Tibial artery (tissue), 4 donors: Measurements from ENCODE around the gene COPB2.

Experiments
- DNase-seq, 2 donors: peaks; one replicate each; pipeline ENCODE4 v3.0.0-alpha.2; 2019
- H3K27ac ChIP-seq, 2 donors: fragments of 200-600 bp; sonication (generic) in 1 of 2; 1 replicate in 1 of 2; 2 replicates in 1 of 2; pipeline ENCODE4 v1.5.1; 2018 to 2019; ENCODE audit warnings: mild to moderate bottlenecking in 1 of 2
- H3K27me3 ChIP-seq, 2 donors: fragments of 200-600 bp; sonication (generic) in 1 of 2; one replicate each; pipeline versions ENCODE4 v1.5.1 to v1.6.0; 2016 to 2019
- H3K36me3 ChIP-seq, 3 donors: fragments of 200-600 bp; sonication (generic) in 2 of 3; one replicate each; pipeline ENCODE4 v1.5.1; 2016 to 2019; ENCODE audit warnings: mild to moderate bottlenecking in 2 of 3
- H3K4me1 ChIP-seq, 4 donors: fragments of 200-600 bp; sonication (generic) in 2 of 4; 1 replicate in 3 of 4; 2 replicates in 1 of 4; pipeline ENCODE4 v1.5.1; 2016 to 2019
- H3K4me3 ChIP-seq, 2 donors: fragments of 200-600 bp; sonication (generic) in 1 of 2; 1 replicate in 1 of 2; 2 replicates in 1 of 2; pipeline ENCODE4 v1.5.1; 2018 to 2019; ENCODE audit warnings: mild to moderate bottlenecking in 2 of 2
- H3K9me3 ChIP-seq, 3 donors: fragments of 200-600 bp; sonication (generic) in 1 of 3; one replicate each; pipeline ENCODE4 v1.5.1; 2016 to 2019
- CTCF ChIP-seq, 2 experiments: fragments of 200-600 bp in 1 of 2; fragments of 450-650 bp in 1 of 2; IDR thresholded peaks; one replicate each; pipeline ENCODE4 v1.5.1; 2017 to 2019; ENCODE audit warnings: antibody characterized with exemption in 2 of 2, mild to moderate bottlenecking in 1 of 2, moderate library complexity in 1 of 2
- intact Hi-C: fragments of 100-400 bp; cut with DNase I; formaldehyde crosslinking; loops from one replicate; pipeline ENCODE4 v1.15.0; 2023; ENCODE audit warnings: low total_unique reads

Gene COPB2

GRCh38 chr3:139389552-139390368 lies at the start of gene COPB2:
TSS of gene COPB2 (minus strand) at chr3:139389647. CDS start at chr3:139389550, 97 bp downstream.
- peak; percentile 99 to 100 for DNase-seq
- no peak for TF ChIP-seq CTCF (IDR thresholded peaks at IDR 0.05)

GRCh38 chr3:139434764-139435307 lies 45.4 kb upstream of the COPB2 start:
- H3K36me3 ChIP-seq, result no peaks in the 10 kb centered on the region
- H3K9me3 ChIP-seq, result no peaks in the 10 kb centered on the region
- H3K4me3 ChIP-seq, result no peak overlapping the region
- no peaks in the 10 kb centered on the region for H3K4me1 ChIP-seq
- no peaks in the 10 kb centered on the region for H3K27me3 ChIP-seq
- no peak overlapping the region for H3K27ac ChIP-seq
- TF ChIP-seq CTCF (IDR thresholded peaks at IDR 0.05), result no peak
- intact Hi-C loops, result no loop called here
- peak in 1 of 2 donors; percentile 28 for DNase-seq

More at GRCh38 chr3:139389552-139390368, at the start of gene COPB2:
- Histone ChIP-seq H3K9me3 (no peaks in the 10 kb centered on the region), H3K4me3 (peak within 1 kb of the TSS; percentile 72 to 99), H3K27ac (peak within 1 kb of the TSS; percentile 89 to 99), H3K36me3 (no peaks in the 10 kb centered on the region), H3K27me3 (no peaks in the 10 kb centered on the region), H3K4me1 (peaks cover 0 to 50% (median 22%) of the 10 kb centered on the region in 4 donors)
- intact Hi-C loops, result loop anchor here (5.0 kb wide), 2 partner anchors 42 to 1202 kb away; partner anchors contain the start of gene ARMC8

- no peak for TF ChIP-seq CTCF (IDR thresholded peaks at IDR 0.05)
- no peaks in the 10 kb centered on the region for H3K9me3 ChIP-seq
- no peaks in the 10 kb centered on the region for H3K27me3 ChIP-seq
- no peaks in the 10 kb centered on the region for H3K36me3 ChIP-seq
- H3K27ac ChIP-seq, result no peak overlapping the region
- no peak for DNase-seq
- H3K4me1 ChIP-seq, result no peaks in the 10 kb centered on the region
- intact Hi-C loops, result no loop called here
- no peak overlapping the region for H3K4me3 ChIP-seq
Measured at GRCh38 chr3:139434228-139434627, 44.8 kb upstream of the COPB2 start.

- Histone ChIP-seq H3K4me3 (no peak overlapping the region), H3K4me1 (no peaks in the 10 kb centered on the region), H3K36me3 (no peaks in the 10 kb centered on the region), H3K27me3 (no peaks in the 10 kb centered on the region), H3K27ac (no peak overlapping the region), H3K9me3 (no peaks in the 10 kb centered on the region)
- no peak for TF ChIP-seq CTCF (IDR thresholded peaks at IDR 0.05)
- intact Hi-C loops, result no loop called here
- no peak for DNase-seq
Measured at GRCh38 chr3:139433089-139433488, 43.6 kb upstream of the COPB2 start.

GRCh38 chr3:139430493-139430892 lies 41.0 kb upstream of the COPB2 start:
- TF ChIP-seq CTCF (IDR thresholded peaks at IDR 0.05), result no peak
- DNase-seq, result no peak
- H3K27ac ChIP-seq, result no peak overlapping the region
- H3K27me3 ChIP-seq, result no peaks in the 10 kb centered on the region
- H3K9me3 ChIP-seq, result no peaks in the 10 kb centered on the region
- intact Hi-C loops, result no loop called here
- no peaks in the 10 kb centered on the region for H3K4me1 ChIP-seq
- no peak overlapping the region for H3K4me3 ChIP-seq
- H3K36me3 ChIP-seq, result no peaks in the 10 kb centered on the region
